ENCODE data around the gene RNF222.

Gene RNF222

DNA sequence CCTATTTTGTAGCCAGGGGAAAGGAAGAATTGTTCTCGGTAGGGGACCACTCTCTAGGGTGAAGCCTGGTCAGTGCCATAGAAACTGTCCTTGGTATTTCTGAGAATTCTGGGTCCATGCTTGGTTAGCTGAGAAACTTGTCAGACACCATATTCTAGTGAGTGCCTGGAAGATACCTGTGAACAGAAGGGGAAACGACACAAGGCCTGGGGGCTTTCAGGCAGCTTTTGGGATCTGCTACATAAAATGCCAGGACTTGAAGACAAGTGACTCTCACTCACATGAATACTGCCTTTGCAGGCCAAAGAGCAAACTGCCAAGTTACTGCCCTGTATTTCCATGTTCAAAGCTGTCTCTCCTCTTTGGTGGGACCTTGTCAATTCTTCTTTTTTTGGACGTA lies 39.7 kb downstream of the RNF222 start:
- no peak for TF ChIP-seq CREB1 (IDR thresholded peaks at IDR 0.05; ENCODE audit: low read depth)
- no peak for TF ChIP-seq YY1 (IDR thresholded peaks at IDR 0.05; ENCODE audit: low read depth)
- TF ChIP-seq TAF1 (IDR thresholded peaks at IDR 0.05; ENCODE audit: low read depth): no peak
- no peak for TF ChIP-seq EGR1 (IDR thresholded peaks at IDR 0.05)
- no peak for TF ChIP-seq NFIC (IDR thresholded peaks at IDR 0.05)
- no peak for TF ChIP-seq TEAD4 (IDR thresholded peaks at IDR 0.05)
- no peak for TF ChIP-seq EP300 (IDR thresholded peaks at IDR 0.05; ENCODE audit: borderline replicate concordance)
- no peak for TF ChIP-seq ZBTB7A (IDR thresholded peaks at IDR 0.05; ENCODE audit: low read depth)
- TF ChIP-seq TCF12 (IDR thresholded peaks at IDR 0.05; ENCODE audit: low read depth): no peak
- TF ChIP-seq RAD21 (IDR thresholded peaks at IDR 0.05; ENCODE audit: low read depth): no peak
- TF ChIP-seq, protein P1, sequence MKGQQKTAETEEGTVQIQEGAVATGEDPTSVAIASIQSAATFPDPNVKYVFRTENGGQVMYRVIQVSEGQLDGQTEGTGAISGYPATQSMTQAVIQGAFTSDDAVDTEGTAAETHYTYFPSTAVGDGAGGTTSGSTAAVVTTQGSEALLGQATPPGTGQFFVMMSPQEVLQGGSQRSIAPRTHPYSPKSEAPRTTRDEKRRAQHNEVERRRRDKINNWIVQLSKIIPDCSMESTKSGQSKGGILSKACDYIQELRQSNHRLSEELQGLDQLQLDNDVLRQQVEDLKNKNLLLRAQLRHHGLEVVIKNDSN (IDR thresholded peaks at IDR 0.05): no peak
- no peak for TF ChIP-seq CEBPB (IDR thresholded peaks at IDR 0.05)
- no peak for TF ChIP-seq FOXM1 (IDR thresholded peaks at IDR 0.05; ENCODE audit: borderline replicate concordance, low read depth)
- TF ChIP-seq, protein P2, sequence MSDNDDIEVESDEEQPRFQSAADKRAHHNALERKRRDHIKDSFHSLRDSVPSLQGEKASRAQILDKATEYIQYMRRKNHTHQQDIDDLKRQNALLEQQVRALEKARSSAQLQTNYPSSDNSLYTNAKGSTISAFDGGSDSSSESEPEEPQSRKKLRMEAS (IDR thresholded peaks at IDR 0.05): no peak
- TF ChIP-seq, protein P3, sequence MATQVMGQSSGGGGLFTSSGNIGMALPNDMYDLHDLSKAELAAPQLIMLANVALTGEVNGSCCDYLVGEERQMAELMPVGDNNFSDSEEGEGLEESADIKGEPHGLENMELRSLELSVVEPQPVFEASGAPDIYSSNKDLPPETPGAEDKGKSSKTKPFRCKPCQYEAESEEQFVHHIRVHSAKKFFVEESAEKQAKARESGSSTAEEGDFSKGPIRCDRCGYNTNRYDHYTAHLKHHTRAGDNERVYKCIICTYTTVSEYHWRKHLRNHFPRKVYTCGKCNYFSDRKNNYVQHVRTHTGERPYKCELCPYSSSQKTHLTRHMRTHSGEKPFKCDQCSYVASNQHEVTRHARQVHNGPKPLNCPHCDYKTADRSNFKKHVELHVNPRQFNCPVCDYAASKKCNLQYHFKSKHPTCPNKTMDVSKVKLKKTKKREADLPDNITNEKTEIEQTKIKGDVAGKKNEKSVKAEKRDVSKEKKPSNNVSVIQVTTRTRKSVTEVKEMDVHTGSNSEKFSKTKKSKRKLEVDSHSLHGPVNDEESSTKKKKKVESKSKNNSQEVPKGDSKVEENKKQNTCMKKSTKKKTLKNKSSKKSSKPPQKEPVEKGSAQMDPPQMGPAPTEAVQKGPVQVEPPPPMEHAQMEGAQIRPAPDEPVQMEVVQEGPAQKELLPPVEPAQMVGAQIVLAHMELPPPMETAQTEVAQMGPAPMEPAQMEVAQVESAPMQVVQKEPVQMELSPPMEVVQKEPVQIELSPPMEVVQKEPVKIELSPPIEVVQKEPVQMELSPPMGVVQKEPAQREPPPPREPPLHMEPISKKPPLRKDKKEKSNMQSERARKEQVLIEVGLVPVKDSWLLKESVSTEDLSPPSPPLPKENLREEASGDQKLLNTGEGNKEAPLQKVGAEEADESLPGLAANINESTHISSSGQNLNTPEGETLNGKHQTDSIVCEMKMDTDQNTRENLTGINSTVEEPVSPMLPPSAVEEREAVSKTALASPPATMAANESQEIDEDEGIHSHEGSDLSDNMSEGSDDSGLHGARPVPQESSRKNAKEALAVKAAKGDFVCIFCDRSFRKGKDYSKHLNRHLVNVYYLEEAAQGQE (IDR thresholded peaks at IDR 0.05; ENCODE audit: low read depth): no peak

DNA sequence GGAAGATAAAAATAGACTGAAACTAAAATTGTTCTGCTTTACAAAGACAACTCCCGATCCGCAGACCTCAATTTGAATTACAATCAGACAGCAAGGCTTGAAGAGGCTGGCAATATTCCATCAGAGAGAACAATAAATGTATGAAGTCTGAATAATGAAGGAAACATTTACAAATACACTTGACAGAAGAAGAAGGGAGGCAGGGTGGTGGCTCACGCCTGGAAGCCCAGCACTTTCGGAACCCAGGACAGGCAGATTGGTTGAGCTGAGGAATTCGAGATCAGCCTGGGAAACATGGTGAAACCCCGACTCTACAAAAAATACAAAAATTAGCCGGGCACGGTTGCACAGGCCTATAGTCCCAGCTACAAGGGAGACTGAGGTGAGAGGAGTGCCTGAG lies 43.4 kb downstream of the RNF222 start:
- TF ChIP-seq, protein P3 (IDR thresholded peaks at IDR 0.05; ENCODE audit: low read depth): no peak
- TF ChIP-seq EP300 (IDR thresholded peaks at IDR 0.05; ENCODE audit: borderline replicate concordance) (no peak), CEBPB (IDR thresholded peaks at IDR 0.05) (no peak), YY1 (IDR thresholded peaks at IDR 0.05; ENCODE audit: low read depth) (no peak), CREB1 (IDR thresholded peaks at IDR 0.05; ENCODE audit: low read depth) (no peak), ZBTB7A (IDR thresholded peaks at IDR 0.05; ENCODE audit: low read depth) (no peak), TCF12 (IDR thresholded peaks at IDR 0.05; ENCODE audit: low read depth) (no peak), NFIC (IDR thresholded peaks at IDR 0.05) (no peak), FOXM1 (IDR thresholded peaks at IDR 0.05; ENCODE audit: borderline replicate concordance, low read depth) (no peak), TEAD4 (IDR thresholded peaks at IDR 0.05) (no peak), EGR1 (IDR thresholded peaks at IDR 0.05) (no peak), RAD21 (IDR thresholded peaks at IDR 0.05; ENCODE audit: low read depth) (no peak)
- TF ChIP-seq, protein P1 (IDR thresholded peaks at IDR 0.05): no peak
- TF ChIP-seq, protein P2 (IDR thresholded peaks at IDR 0.05): no peak

DNA sequence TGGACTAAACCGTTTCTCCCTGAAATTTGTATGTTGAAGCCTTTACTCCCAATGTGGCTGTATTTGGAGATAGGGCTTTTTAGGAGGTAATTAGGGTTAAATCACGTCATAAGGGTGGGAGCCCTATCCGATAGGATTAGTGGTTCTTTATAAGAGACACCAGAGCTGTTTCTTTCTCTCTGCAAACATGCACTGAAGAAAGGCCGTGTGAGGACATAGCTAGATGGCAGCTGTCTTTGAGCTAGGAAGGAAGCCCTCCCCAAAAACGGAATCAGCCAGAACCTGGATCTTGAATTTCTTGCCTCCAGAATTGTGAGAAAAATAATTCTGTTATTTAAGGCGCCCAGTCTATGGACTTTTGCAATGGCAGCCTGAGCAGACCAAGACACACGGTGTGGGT lies 43.9 kb downstream of the RNF222 start:
- TF ChIP-seq NFIC (IDR thresholded peaks at IDR 0.05): no peak
- TF ChIP-seq EGR1 (IDR thresholded peaks at IDR 0.05): no peak
- TF ChIP-seq FOXM1 (IDR thresholded peaks at IDR 0.05; ENCODE audit: borderline replicate concordance, low read depth): no peak
- TF ChIP-seq TAF1 (IDR thresholded peaks at IDR 0.05; ENCODE audit: low read depth): no peak
- TF ChIP-seq TCF12 (IDR thresholded peaks at IDR 0.05; ENCODE audit: low read depth): no peak
- no peak for TF ChIP-seq TEAD4 (IDR thresholded peaks at IDR 0.05)
- TF ChIP-seq, protein P1 (IDR thresholded peaks at IDR 0.05): no peak
- no peak for TF ChIP-seq RAD21 (IDR thresholded peaks at IDR 0.05; ENCODE audit: low read depth)
- TF ChIP-seq CEBPB (IDR thresholded peaks at IDR 0.05): no peak
- no peak for TF ChIP-seq ZBTB7A (IDR thresholded peaks at IDR 0.05; ENCODE audit: low read depth)
- TF ChIP-seq EP300 (IDR thresholded peaks at IDR 0.05; ENCODE audit: borderline replicate concordance): no peak
- TF ChIP-seq, protein P3 (IDR thresholded peaks at IDR 0.05; ENCODE audit: low read depth): no peak
- TF ChIP-seq, protein P2 (IDR thresholded peaks at IDR 0.05): no peak

DNA sequence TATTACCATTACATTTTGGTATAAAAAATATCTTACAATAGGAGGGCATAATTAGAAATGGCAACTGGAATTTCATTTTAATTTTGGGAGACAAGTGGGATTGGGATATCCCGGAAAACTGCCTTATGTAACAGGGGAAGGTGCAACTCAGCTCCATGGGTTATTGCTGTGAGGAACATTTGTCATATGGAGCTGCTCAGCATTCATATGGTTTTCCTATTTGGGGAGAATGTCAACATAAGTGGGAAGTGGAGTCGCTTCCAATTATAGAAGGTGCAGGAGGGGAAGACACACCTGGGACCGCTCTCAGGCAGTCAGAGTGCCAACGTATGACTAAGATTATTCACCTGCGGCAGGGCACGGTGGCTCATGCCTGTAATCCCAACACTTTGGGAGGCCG lies 47.3 kb downstream of the RNF222 start:
- TF ChIP-seq EP300 (IDR thresholded peaks at IDR 0.05; ENCODE audit: borderline replicate concordance) (no peak), TCF12 (IDR thresholded peaks at IDR 0.05; ENCODE audit: low read depth) (no peak), CEBPB (IDR thresholded peaks at IDR 0.05) (no peak), FOXM1 (IDR thresholded peaks at IDR 0.05; ENCODE audit: borderline replicate concordance, low read depth) (no peak), YY1 (IDR thresholded peaks at IDR 0.05; ENCODE audit: low read depth) (no peak), CREB1 (IDR thresholded peaks at IDR 0.05; ENCODE audit: low read depth) (no peak), TEAD4 (IDR thresholded peaks at IDR 0.05) (no peak), NFIC (IDR thresholded peaks at IDR 0.05) (no peak), ZBTB7A (IDR thresholded peaks at IDR 0.05; ENCODE audit: low read depth) (no peak), TAF1 (IDR thresholded peaks at IDR 0.05; ENCODE audit: low read depth) (no peak), RAD21 (IDR thresholded peaks at IDR 0.05; ENCODE audit: low read depth) (no peak), EGR1 (IDR thresholded peaks at IDR 0.05) (no peak)
- TF ChIP-seq, protein P2 (IDR thresholded peaks at IDR 0.05): no peak
- TF ChIP-seq, protein P1 (IDR thresholded peaks at IDR 0.05): no peak
- TF ChIP-seq, protein P3 (IDR thresholded peaks at IDR 0.05; ENCODE audit: low read depth): no peak
